ENCODE results near the gene HOXA6. TPM values are rescaled to one million over a fixed set of nuclear protein-coding genes. Genes with fewer than 3 reads are reported as not detected.

Gene HOXA6
- total and polyA plus RNA-seq, 4 donors = 0.23 TPM; not detected in 3

DNA sequence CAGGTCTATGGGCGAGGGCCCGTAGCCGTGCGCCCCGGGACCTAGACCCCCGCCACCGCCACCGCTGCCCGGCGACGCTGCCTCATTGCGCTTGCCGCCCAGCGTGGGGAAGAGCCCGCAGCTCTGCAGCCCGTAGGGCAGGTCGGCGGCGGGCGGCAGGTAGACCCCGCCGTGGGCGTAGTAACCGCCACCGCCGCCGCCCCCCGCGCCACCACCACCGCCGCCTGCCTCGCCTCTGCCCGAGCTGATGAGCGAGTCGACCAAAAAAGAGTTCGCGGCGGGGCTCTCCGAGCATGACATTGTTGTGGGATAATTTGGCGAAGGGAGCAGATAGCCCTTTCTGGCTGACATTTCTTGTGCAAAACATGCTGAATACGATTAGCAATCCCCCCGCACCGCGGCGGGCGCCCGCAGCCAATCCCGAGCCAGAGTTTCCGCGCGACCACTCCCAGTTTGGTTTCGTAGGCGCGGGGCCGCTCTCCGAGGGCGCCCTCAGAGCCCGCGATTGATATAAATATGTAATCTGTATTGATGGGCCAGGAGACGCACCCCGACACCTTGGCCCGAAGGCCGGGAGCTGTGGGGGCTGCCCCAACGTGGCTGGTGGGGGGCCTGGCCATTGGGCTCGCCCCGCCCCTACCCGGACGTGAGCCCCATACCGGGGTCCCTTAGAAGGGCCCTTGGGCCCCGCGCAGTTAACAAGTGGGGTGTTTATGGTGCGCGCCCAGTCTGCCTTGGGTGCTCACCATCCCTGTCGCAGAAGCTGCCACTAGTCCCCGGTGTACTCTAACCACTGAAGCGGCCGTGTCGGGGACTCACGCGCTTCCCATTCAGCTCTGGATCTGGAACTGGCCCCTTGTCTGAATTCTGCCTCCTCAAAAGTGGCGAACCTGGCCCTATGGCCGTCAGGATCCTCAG is 26.6 kb upstream of the HOXA6 start, which contains the start of gene HOXA10:
Gene HOXA10 (minus strand): TSS at position 365 of the 918 bp plus-strand sequence. CDS start 14 bp downstream, at position 351.
- H3K4me3 ChIP-seq (ENCODE audit: low read depth in 1 of 3, low read length in 3 of 3) = peak within 1 kb of the TSS in 1 of 3 donors; percentile 55
- H3K9me3 ChIP-seq (ENCODE audit: control insufficient read depth in 4 of 4, low read length in 3 of 4) = peaks cover 0 to 2% (median 0%) of the 10 kb centered on the region in 4 donors
- TF ChIP-seq, protein P1, sequence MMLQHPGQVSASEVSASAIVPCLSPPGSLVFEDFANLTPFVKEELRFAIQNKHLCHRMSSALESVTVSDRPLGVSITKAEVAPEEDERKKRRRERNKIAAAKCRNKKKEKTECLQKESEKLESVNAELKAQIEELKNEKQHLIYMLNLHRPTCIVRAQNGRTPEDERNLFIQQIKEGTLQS (IDR thresholded peaks at IDR 0.05) = no peak
- TF ChIP-seq SP1 (IDR thresholded peaks at IDR 0.05) (no peak), EGR1 (IDR thresholded peaks at IDR 0.05; ENCODE audit: low read depth in 2 of 2) (no peak), FOXA1 (IDR thresholded peaks at IDR 0.05) (no peak), FOXA2 (IDR thresholded peaks at IDR 0.05) (no peak), HNF4A (conservative IDR thresholded peaks at IDR 0.05) (no peak), NR2F2 (IDR thresholded peaks at IDR 0.05) (no peak), RXRA (IDR thresholded peaks at IDR 0.05) (no peak), YY1 (IDR thresholded peaks at IDR 0.05) (no peak), TAF1 (conservative IDR thresholded peaks at IDR 0.05) (no peak), HNF4G (IDR thresholded peaks at IDR 0.05) (no peak)
- TF ChIP-seq, protein P2, sequence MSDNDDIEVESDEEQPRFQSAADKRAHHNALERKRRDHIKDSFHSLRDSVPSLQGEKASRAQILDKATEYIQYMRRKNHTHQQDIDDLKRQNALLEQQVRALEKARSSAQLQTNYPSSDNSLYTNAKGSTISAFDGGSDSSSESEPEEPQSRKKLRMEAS (IDR thresholded peaks at IDR 0.05) = no peak
- TF ChIP-seq, protein P3, sequence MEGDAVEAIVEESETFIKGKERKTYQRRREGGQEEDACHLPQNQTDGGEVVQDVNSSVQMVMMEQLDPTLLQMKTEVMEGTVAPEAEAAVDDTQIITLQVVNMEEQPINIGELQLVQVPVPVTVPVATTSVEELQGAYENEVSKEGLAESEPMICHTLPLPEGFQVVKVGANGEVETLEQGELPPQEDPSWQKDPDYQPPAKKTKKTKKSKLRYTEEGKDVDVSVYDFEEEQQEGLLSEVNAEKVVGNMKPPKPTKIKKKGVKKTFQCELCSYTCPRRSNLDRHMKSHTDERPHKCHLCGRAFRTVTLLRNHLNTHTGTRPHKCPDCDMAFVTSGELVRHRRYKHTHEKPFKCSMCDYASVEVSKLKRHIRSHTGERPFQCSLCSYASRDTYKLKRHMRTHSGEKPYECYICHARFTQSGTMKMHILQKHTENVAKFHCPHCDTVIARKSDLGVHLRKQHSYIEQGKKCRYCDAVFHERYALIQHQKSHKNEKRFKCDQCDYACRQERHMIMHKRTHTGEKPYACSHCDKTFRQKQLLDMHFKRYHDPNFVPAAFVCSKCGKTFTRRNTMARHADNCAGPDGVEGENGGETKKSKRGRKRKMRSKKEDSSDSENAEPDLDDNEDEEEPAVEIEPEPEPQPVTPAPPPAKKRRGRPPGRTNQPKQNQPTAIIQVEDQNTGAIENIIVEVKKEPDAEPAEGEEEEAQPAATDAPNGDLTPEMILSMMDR (IDR thresholded peaks at IDR 0.05; ENCODE audit: low read depth, low read length, missing input control) = no peak
- TF ChIP-seq, protein P4, sequence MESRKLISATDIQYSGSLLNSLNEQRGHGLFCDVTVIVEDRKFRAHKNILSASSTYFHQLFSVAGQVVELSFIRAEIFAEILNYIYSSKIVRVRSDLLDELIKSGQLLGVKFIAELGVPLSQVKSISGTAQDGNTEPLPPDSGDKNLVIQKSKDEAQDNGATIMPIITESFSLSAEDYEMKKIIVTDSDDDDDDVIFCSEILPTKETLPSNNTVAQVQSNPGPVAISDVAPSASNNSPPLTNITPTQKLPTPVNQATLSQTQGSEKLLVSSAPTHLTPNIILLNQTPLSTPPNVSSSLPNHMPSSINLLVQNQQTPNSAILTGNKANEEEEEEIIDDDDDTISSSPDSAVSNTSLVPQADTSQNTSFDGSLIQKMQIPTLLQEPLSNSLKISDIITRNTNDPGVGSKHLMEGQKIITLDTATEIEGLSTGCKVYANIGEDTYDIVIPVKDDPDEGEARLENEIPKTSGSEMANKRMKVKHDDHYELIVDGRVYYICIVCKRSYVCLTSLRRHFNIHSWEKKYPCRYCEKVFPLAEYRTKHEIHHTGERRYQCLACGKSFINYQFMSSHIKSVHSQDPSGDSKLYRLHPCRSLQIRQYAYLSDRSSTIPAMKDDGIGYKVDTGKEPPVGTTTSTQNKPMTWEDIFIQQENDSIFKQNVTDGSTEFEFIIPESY (IDR thresholded peaks at IDR 0.05) = no peak
- WGBS = 9% methylated on average over 82 of the region's 82 CpGs
- no peak within 1 kb of the TSS for H3K9ac ChIP-seq (ENCODE audit: low read depth in 1 of 2, low read length in 2 of 2)
- H3K4me1 ChIP-seq (ENCODE audit: control insufficient read depth in 4 of 4, insufficient read depth in 4 of 4, low read length in 3 of 4) = peaks cover 9 to 15% (median 12%) of the 10 kb centered on the region in 4 donors
- no peak for DNase-seq (ENCODE audit: low spot score)
- no peaks in the 10 kb centered on the region for H3K36me3 ChIP-seq (ENCODE audit: control insufficient read depth in 4 of 4, insufficient read depth in 3 of 4, low read depth in 1 of 4, low read length in 3 of 4)
- peaks cover 17 to 64% (median 26%) of the 10 kb centered on the region in 4 donors for H3K27me3 ChIP-seq (ENCODE audit: control insufficient read depth in 4 of 4, insufficient read depth in 4 of 4, low read length in 3 of 4)
- H3K27ac ChIP-seq (ENCODE audit: low read depth in 1 of 2, low read length in 2 of 2) = no peak within 1 kb of the TSS

DNA sequence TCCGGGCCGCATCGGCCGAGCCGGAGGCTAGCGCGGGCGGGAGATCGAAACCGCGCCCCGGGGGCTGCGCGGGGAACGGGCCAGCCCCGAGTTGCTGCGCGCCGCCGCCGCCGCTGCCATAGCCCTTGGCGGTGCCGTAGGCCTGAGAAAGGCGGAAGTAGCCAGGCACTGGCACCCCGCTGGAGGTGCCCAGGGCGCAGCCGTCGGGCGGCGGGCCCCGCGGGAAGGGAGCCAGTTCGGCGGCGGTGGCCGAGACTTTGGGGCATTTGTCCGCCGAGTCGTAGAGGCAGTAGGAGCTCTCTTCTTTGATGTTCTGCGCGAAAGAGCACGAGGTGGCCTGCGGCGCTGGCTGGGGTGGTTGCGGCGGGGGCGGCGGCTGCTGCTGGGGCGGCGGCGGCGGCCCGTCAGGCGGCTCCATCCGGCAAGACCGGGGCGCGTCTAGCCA is 26.0 kb upstream of the HOXA6 start:
- Histone ChIP-seq H3K27me3 (ENCODE audit: control insufficient read depth in 4 of 4, insufficient read depth in 4 of 4, low read length in 3 of 4) (peaks cover 17 to 62% (median 29%) of the 10 kb centered on the region in 4 donors), H3K4me3 (ENCODE audit: low read depth in 1 of 3, low read length in 3 of 3) (peak overlapping the region in 1 of 3 donors; percentile 55), H3K4me1 (ENCODE audit: control insufficient read depth in 4 of 4, insufficient read depth in 4 of 4, low read length in 3 of 4) (peaks cover 9 to 15% (median 12%) of the 10 kb centered on the region in 4 donors), H3K9me3 (ENCODE audit: control insufficient read depth in 4 of 4, low read length in 3 of 4) (peaks cover 0 to 2% (median 0%) of the 10 kb centered on the region in 4 donors), H3K9ac (ENCODE audit: low read depth in 1 of 2, low read length in 2 of 2) (no peak overlapping the region), H3K27ac (ENCODE audit: low read depth in 1 of 2, low read length in 2 of 2) (no peak overlapping the region), H3K36me3 (ENCODE audit: control insufficient read depth in 4 of 4, insufficient read depth in 3 of 4, low read depth in 1 of 4, low read length in 3 of 4) (no peaks in the 10 kb centered on the region)
- WGBS = 4% methylated on average over 59 of the region's 59 CpGs
- no peak for DNase-seq (ENCODE audit: low spot score)
- no peak for TF ChIP-seq TAF1 (conservative IDR thresholded peaks at IDR 0.05)
- TF ChIP-seq FOXA2 (IDR thresholded peaks at IDR 0.05) = no peak
- TF ChIP-seq, protein P4 (IDR thresholded peaks at IDR 0.05) = no peak
- no peak for TF ChIP-seq FOXA1 (IDR thresholded peaks at IDR 0.05)
- TF ChIP-seq, protein P3 (IDR thresholded peaks at IDR 0.05; ENCODE audit: low read depth, low read length, missing input control) = no peak
- no peak for TF ChIP-seq SP1 (IDR thresholded peaks at IDR 0.05)
- TF ChIP-seq, protein P1 (IDR thresholded peaks at IDR 0.05) = no peak
- TF ChIP-seq JUND (IDR thresholded peaks at IDR 0.05) = no peak
- TF ChIP-seq HNF4A (conservative IDR thresholded peaks at IDR 0.05) = no peak
- no peak for TF ChIP-seq EGR1 (IDR thresholded peaks at IDR 0.05; ENCODE audit: low read depth in 2 of 2)
- no peak for TF ChIP-seq HNF4G (IDR thresholded peaks at IDR 0.05)
- TF ChIP-seq RAD21 (IDR thresholded peaks at IDR 0.05) = no peak
- TF ChIP-seq GABPA (IDR thresholded peaks at IDR 0.05 in 1 of 2, conservative IDR thresholded peaks at IDR 0.05 in 1 of 2) = no peak
